HG03469 (cell line): Measurements from ENCODE around the gene ANKRD65.
A peak's percentile ranks its signal among the peaks of the same experiment; 100 is the strongest.
"Not testable (repeated sequence)": the region's sequence is repeated elsewhere in the genome, so short reads cannot be mapped to it uniquely, and the experiment has no call there.

Experiments
- ATAC-seq: cut with Tn5 transposase; IDR thresholded peaks from one replicate; pipeline ENCODE4 v1.9.1; 2021; ENCODE audit warnings: mild to moderate bottlenecking, moderate library complexity, moderate number of reproducible peaks; ENCODE audit not compliant: unreplicated experiment

Gene ANKRD65

GRCh38 chr1:1418464-1419362 lies 2.4 kb downstream of the ANKRD65 start:
- no peak for ATAC-seq

GRCh38 chr1:1417825-1418463 lies 3.1 kb downstream of the ANKRD65 start:
- not testable (repeated sequence) for ATAC-seq

GRCh38 chr1:1417396-1417795 lies 3.7 kb downstream of the ANKRD65 start:
- not testable (repeated sequence) for ATAC-seq

- no peak for ATAC-seq
Observed at GRCh38 chr1:1415751-1416150, 5.3 kb downstream of the ANKRD65 start.

- ATAC-seq: not testable (repeated sequence)
Observed at GRCh38 chr1:1412311-1412902, 8.7 kb downstream of the ANKRD65 start.

- ATAC-seq: no peak
Observed at GRCh38 chr1:1411626-1412025, 9.4 kb downstream of the ANKRD65 start.

DNA sequence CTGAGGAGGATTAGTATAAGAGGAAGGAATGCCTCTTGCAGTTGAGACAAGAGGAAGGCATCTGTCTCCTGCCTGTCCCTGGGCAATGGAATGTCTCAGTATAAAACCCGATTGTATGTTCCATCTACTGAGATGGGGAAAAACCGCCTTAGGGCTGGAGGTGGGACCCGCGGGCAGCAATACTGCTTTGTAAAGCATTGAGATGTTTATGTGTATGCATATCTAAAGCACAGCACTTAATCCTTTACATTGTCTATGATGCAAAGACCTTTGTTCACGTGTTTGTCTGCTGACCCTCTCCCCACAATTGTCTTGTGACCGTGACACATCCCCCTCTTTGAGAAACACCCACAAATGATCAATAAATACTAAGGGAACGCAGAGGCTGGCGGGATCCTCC lies 10.8 kb downstream of the ANKRD65 start:
- not testable (repeated sequence) for ATAC-seq

DNA sequence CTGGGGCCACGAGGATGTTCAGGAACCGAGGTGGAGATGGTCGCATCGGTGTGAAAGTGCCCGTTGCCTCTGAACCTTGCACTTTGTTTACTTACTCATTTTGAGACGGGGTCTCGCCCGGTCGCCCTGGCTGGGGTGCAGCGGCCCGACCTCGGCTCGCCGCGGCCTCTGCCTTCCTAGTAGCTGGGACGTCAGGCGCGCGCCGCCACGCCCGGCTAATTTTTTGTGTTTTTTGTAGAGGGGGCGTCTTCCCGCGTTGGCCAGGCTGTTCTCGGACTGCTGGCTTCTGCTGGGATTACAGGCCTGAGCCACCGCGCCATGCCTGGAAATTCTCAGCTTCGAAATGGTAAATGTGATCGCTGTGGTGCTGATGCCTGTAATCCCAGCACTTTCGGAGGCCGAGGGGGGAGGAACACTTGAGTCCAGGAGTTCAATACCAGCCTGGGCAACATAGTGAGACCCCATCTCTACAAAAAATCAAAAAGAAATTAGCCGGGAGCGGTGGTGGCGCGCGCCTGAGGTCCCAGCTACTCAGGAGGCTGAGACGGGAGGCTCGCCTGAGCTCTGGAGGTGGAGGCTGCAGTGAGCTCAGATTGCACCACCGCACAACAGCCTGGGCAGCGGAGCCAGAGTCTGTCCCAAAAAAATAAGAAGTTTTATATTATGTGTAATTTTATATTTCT lies 13.3 kb downstream of the ANKRD65 start:
- ATAC-seq: no peak

GRCh38 chr1:1406821-1407635 lies 14.0 kb downstream of the ANKRD65 start, which contains the start of gene MRPL20:
Gene MRPL20 (minus strand): TSS chr1:1407293. CDS start chr1:1407217, 76 bp downstream.
- peak; percentile 64 for ATAC-seq

GRCh38 chr1:1406101-1406820 lies 14.8 kb downstream of the ANKRD65 start:
- no peak for ATAC-seq

GRCh38 chr1:1403653-1404052 lies 17.4 kb downstream of the ANKRD65 start:
- no peak for ATAC-seq

DNA sequence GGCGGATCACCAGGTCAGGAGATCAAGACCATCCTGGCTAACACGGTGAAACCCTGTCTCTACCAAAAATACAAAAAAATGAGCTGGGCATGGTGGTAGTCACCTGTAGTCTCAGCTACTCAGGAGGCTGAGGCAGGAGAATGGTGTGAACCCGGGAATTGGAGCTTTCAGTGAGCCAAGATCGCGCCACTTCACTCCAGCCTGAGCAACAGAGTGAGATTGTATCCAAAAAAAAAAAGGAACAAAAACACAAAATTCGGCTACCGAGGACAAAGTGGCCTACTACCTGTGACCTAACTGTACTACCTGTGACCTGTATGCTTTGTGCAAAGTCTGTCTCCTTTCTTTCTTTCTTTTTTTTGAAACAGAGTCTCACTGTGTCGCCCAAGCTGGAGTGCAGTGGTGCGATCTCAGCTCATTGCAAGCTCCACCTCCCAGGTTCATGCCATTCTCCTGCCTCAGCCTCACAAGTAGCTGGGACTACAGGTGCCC lies 18.1 kb downstream of the ANKRD65 start:
- ATAC-seq: not testable (repeated sequence)

- no peak for ATAC-seq
Observed at GRCh38 chr1:1402072-1402900, 18.8 kb downstream of the ANKRD65 start.

DNA sequence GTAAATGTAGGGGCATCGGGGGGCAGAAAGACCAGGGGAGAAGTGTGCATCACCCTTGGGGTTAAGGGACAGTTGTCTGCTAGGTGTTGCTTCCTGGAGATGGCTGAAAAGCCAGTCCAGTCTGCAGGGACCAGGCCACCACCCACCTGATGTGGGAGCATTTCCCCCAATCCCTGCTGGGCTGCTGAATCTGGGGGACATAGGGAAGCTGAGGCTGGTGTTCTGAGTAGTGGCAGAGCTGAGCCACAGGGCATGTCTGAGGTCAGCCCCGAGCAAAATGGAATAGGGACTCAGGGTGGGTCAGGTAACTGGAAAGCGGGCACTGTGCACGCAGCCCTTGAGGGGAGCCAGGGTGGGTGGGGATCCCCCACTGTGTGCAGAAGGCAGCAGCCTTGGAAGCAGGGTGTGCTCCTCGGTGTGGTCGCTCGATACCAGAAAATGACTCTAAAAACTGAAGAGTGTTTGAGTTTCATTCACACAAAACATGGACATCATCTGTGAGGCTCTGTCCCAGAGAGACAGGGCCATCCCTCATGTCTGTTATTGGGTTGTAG lies 19.5 kb downstream of the ANKRD65 start:
- ATAC-seq: no peak

DNA sequence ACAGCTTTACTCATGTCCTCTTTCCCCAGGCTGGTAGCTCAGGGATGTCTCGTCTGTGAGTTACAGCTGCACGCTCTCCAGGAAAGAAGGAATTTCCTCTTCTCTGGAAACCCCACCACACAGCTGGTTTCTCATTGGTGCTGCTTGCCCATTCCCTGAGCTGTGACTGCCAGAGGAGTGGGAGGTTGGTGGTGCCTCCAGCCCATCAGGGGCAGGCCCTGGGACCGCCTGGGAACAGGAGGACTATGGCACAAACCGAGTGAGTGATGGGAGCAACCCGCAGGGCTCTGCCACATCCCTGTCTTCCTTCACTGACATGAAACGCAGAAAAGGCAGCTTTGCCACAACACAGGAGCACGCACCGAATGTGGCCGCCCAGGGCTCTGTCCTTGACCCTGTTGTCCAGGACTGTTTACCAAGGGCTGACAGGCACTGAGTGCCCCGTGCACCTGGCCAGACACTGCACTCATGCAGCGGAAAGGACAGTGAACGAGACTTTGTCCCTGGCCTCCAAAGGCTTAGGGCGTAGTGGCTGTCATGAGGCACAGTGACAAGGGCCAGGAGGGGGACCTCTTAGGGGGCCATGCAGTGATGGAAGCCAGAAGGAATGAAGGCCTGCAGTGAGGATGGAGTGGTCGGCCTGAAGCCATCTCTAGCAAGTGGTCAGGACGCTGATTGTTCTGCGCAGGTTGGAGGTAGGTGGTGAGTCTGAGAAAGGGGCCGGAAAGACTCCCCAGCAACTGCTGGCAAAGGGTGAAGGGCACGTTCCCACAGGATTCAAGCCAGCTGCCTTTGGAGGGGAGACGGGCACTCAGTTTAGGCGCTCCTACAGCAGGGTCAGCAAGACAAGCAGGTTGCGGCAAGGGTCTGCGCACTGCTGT lies 20.3 kb downstream of the ANKRD65 start:
- no peak for ATAC-seq

DNA sequence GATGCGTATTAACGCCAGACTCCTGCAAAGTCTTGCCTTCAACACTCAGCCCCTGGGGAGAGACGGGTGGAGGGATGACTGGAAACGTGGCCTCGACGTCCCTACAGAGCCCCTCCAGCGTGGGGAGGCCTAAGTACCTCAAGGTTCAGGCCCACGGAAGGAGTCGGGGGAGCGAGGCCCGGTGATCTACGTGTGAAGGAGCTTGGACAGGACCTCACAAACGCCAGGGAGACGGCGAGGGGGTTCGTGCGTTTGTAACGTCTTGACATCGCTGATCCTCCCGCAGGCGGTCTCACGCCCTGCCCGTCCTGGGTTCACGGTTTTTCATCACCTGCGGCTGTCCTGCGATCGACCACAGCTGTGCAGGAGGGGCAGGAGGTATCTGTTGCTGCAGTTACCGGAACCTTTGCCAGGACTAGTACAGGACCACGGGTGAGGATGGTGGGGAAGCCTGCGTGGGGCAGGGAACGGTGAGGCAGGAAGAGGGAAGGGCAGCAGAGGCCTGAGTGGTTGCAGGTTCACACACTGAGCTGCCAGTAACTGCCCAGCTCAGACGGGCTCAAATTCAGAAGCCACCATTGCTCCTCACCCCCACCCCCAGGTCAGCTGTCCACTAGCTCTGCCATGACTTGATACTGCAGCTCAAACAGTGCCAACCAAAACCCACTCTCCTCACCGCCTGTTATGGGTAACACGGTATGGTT lies 21.1 kb downstream of the ANKRD65 start:
- ATAC-seq: no peak
